DMS114 treated with DMSO at 0.1 percent for 48 hours (cell line): Measurements from ENCODE around the gene CGRRF1.

Experiments
- DNase-seq: peaks from one replicate; lab custom pipeline; 2025; ENCODE audit not compliant: unreplicated experiment; lab: John Stamatoyannopoulos, UW

The CGRRF1 gene

GRCh38 chr14:54489731-54490444 lies 19.8 kb upstream of the CGRRF1 start:
- no peak for DNase-seq

GRCh38 chr14:54490445-54491175 lies 19.1 kb upstream of the CGRRF1 start:
- no peak for DNase-seq

- no peak for DNase-seq
Measured at GRCh38 chr14:54493293-54493692, 16.4 kb upstream of the CGRRF1 start.

GRCh38 chr14:54497224-54497623 lies 12.5 kb upstream of the CGRRF1 start:
- no peak for DNase-seq

GRCh38 chr14:54498095-54498531 lies 11.6 kb upstream of the CGRRF1 start:
- no peak for DNase-seq

GRCh38 chr14:54498579-54498978 lies 11.1 kb upstream of the CGRRF1 start:
- no peak for DNase-seq

GRCh38 chr14:54500744-54501143 lies 9.0 kb upstream of the CGRRF1 start:
- no peak for DNase-seq

GRCh38 chr14:54501480-54501879 lies 8.2 kb upstream of the CGRRF1 start:
- DNase-seq, result no peak

GRCh38 chr14:54502602-54503001 lies 7.1 kb upstream of the CGRRF1 start:
- no peak for DNase-seq

- peak; percentile 10 for DNase-seq
Measured at GRCh38 chr14:54503486-54503885, 6.2 kb upstream of the CGRRF1 start.

- DNase-seq, result no peak
Measured at GRCh38 chr14:54512393-54512792, 2.7 kb downstream of the CGRRF1 start.

- no peak for DNase-seq
Measured at GRCh38 chr14:54515670-54516069, 6.0 kb downstream of the CGRRF1 start.

GRCh38 chr14:54516709-54517108 lies 7.0 kb downstream of the CGRRF1 start:
- DNase-seq, result no peak

GRCh38 chr14:54524410-54524809 lies 14.7 kb downstream of the CGRRF1 start:
- no peak for DNase-seq

GRCh38 chr14:54528973-54529372 lies 19.3 kb downstream of the CGRRF1 start:
- no peak for DNase-seq

GRCh38 chr14:54529811-54530210 lies 20.1 kb downstream of the CGRRF1 start:
- DNase-seq, result no peak

GRCh38 chr14:54532111-54533012 lies 22.7 kb downstream of the CGRRF1 start:
- DNase-seq, result no peak

GRCh38 chr14:54533100-54533499 lies 23.4 kb downstream of the CGRRF1 start:
- no peak for DNase-seq

- DNase-seq, result no peak
Measured at GRCh38 chr14:54535126-54535525, 25.4 kb downstream of the CGRRF1 start.

GRCh38 chr14:54535646-54536045 lies 25.9 kb downstream of the CGRRF1 start:
- no peak for DNase-seq

- no peak for DNase-seq
Measured at GRCh38 chr14:54537651-54538050, 27.9 kb downstream of the CGRRF1 start.

GRCh38 chr14:54538055-54538454 lies 28.3 kb downstream of the CGRRF1 start:
- DNase-seq, result no peak
